Activated CD8-positive, alpha-beta memory T cell treated with anti-CD3 and anti-CD28 coated beads, Interleukin-2, amount 50 U/mL, for 1 hour (primary cell): Measurements from ENCODE around the gene COL4A6.

Experiments used
- DNase-seq: peaks from one replicate; pipeline ENCODE4 v3.0.0-alpha.2; 2020; ENCODE audit errors: extremely low read depth

The COL4A6 gene

GRCh38 chrX:108331126-108331909 lies 106.9 kb downstream of the COL4A6 start:
- no peak for DNase-seq

GRCh38 chrX:108323751-108324150 lies 114.5 kb downstream of the COL4A6 start:
- no peak for DNase-seq

- no peak for DNase-seq
Measured at GRCh38 chrX:108322234-108322633, 116.0 kb downstream of the COL4A6 start.

- no peak for DNase-seq
Measured at GRCh38 chrX:108316456-108316855, 121.8 kb downstream of the COL4A6 start.

GRCh38 chrX:108313669-108314068 lies 124.6 kb downstream of the COL4A6 start:
- no peak for DNase-seq

GRCh38 chrX:108312957-108313356 lies 125.3 kb downstream of the COL4A6 start:
- DNase-seq = no peak

- no peak for DNase-seq
Measured at GRCh38 chrX:108312011-108312410, 126.2 kb downstream of the COL4A6 start.

- DNase-seq = no peak
Measured at GRCh38 chrX:108310506-108310905, 127.7 kb downstream of the COL4A6 start.

- no peak for DNase-seq
Measured at GRCh38 chrX:108309144-108309543, 129.1 kb downstream of the COL4A6 start.

GRCh38 chrX:108307132-108308085 lies 130.8 kb downstream of the COL4A6 start:
- DNase-seq = no peak

GRCh38 chrX:108306086-108306485 lies 132.1 kb downstream of the COL4A6 start:
- no peak for DNase-seq

GRCh38 chrX:108304757-108305156 lies 133.5 kb downstream of the COL4A6 start:
- no peak for DNase-seq

GRCh38 chrX:108304210-108304609 lies 134.0 kb downstream of the COL4A6 start:
- no peak for DNase-seq

GRCh38 chrX:108303682-108304081 lies 134.5 kb downstream of the COL4A6 start:
- no peak for DNase-seq

- no peak for DNase-seq
Measured at GRCh38 chrX:108299704-108300103, 138.5 kb downstream of the COL4A6 start.

GRCh38 chrX:108299101-108299591 lies 139.1 kb downstream of the COL4A6 start:
- DNase-seq = no peak

GRCh38 chrX:108298165-108298602 lies 140.0 kb downstream of the COL4A6 start:
- no peak for DNase-seq

- no peak for DNase-seq
Measured at GRCh38 chrX:108297290-108297689, 140.9 kb downstream of the COL4A6 start.

GRCh38 chrX:108292053-108292452 lies 146.2 kb downstream of the COL4A6 start:
- no peak for DNase-seq

- no peak for DNase-seq
Measured at GRCh38 chrX:108285918-108286317, 152.3 kb downstream of the COL4A6 start.

GRCh38 chrX:108285356-108285755 lies 152.9 kb downstream of the COL4A6 start:
- DNase-seq = no peak

GRCh38 chrX:108275732-108276131 lies 162.5 kb downstream of the COL4A6 start:
- no peak for DNase-seq

- DNase-seq = no peak
Measured at GRCh38 chrX:108271397-108271787, 166.8 kb downstream of the COL4A6 start.
